ENCODE data around the gene F2RL3. TPM values are rescaled to one million over a fixed set of nuclear protein-coding genes. Genes with fewer than 3 reads are reported as not detected.

Gene F2RL3
- 1 to 10 TPM in 5 of 10 donors, under 1 TPM in 5; 0.13 to 8.3 (median 1.1) TPM for total RNA-seq
- 1 to 10 TPM; 2.5 to 3.4 TPM for polyA plus RNA-seq
- long read RNA-seq, donor 1, partial matches to known transcripts, result 0 of 4 reads
- long read RNA-seq, donor 1, other reads (novel, unspliced or antisense), result 1 of 4 reads
- long read RNA-seq, donor 2, partial matches to known transcripts, result 0 of 1 reads
- long read RNA-seq, donor 2, other reads (novel, unspliced or antisense), result 1 of 1 reads
- long read RNA-seq, donor 3, transcript F2RL3-201 (2 exons, 3,473 nt), result major isoform, 10 of 12 reads
- long read RNA-seq, donor 3, partial matches to known transcripts, result 0 of 12 reads
- long read RNA-seq, donor 3, other reads (novel, unspliced or antisense), result 2 of 12 reads

DNA sequence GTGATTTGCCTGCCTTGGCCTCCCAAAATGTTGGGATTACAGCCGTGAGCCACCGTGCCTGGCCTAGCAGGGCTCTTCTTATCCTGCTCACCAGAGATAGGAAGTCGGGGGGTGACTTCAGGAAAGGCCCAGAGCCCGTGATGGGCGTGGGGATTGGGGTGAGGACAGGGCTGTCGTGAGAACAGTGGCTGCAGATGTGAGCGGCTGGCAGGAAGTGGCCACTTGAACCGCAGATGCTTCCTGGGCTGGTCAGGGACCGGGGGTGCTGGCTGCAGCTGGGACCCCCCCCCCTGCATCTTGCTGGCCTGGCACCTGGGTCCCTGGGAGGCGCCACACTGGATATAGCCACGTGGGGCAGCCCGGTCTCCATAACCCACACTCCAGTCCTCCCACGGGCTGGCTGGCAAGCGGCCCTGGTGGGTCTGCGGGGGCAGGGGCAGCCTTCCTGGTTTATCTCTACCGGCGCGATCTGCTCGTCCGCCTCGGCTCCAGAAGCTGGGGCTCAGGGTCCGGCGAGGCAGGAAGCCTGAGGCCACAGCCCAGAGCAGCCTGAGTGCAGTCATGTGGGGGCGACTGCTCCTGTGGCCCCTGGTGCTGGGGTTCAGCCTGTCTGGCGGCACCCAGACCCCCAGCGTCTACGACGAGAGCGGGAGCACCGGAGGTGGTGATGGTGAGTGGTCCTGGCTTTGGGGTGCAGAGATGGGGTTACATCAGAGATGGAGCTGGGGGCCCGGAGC is at the start of gene F2RL3:
F2RL3 (plus strand) TSS at position 371 of the 737 bp plus-strand sequence; CDS start at position 562, 191 bp downstream.
- H3K4me1 ChIP-seq, result peaks cover 2 to 50% (median 43%) of the 10 kb centered on the region in 9 donors
- H3K27me3 ChIP-seq, result peaks cover 0 to 28% (median 0%) of the 10 kb centered on the region in 7 donors
- WGBS, 2 donors, result 17 to 18% methylated on average over 31 of the region's 31 CpGs
- ATAC-seq (peak; percentile 9 to 71 (median 54)), DNase-seq (peak; percentile 58 to 59)
- intact Hi-C loops (cut with DNase I), result loop anchor here in 1 of 10 donors (10.0 kb wide), 1 partner anchor 114 kb away; no protein-coding TSS in a partner anchor
- no peaks in the 10 kb centered on the region for H3K36me3 ChIP-seq
- TF ChIP-seq, protein P1, sequence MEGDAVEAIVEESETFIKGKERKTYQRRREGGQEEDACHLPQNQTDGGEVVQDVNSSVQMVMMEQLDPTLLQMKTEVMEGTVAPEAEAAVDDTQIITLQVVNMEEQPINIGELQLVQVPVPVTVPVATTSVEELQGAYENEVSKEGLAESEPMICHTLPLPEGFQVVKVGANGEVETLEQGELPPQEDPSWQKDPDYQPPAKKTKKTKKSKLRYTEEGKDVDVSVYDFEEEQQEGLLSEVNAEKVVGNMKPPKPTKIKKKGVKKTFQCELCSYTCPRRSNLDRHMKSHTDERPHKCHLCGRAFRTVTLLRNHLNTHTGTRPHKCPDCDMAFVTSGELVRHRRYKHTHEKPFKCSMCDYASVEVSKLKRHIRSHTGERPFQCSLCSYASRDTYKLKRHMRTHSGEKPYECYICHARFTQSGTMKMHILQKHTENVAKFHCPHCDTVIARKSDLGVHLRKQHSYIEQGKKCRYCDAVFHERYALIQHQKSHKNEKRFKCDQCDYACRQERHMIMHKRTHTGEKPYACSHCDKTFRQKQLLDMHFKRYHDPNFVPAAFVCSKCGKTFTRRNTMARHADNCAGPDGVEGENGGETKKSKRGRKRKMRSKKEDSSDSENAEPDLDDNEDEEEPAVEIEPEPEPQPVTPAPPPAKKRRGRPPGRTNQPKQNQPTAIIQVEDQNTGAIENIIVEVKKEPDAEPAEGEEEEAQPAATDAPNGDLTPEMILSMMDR (IDR thresholded peaks at IDR 0.05), result no peak
- peaks cover 0 to under 1% (median 0%) of the 10 kb centered on the region in 11 donors for H3K9me3 ChIP-seq
- H3K27ac ChIP-seq, result peak within 1 kb of the TSS; percentile 29 to 87 (median 80)
- peak within 1 kb of the TSS; percentile 16 to 43 (median 32) for H3K4me3 ChIP-seq

DNA sequence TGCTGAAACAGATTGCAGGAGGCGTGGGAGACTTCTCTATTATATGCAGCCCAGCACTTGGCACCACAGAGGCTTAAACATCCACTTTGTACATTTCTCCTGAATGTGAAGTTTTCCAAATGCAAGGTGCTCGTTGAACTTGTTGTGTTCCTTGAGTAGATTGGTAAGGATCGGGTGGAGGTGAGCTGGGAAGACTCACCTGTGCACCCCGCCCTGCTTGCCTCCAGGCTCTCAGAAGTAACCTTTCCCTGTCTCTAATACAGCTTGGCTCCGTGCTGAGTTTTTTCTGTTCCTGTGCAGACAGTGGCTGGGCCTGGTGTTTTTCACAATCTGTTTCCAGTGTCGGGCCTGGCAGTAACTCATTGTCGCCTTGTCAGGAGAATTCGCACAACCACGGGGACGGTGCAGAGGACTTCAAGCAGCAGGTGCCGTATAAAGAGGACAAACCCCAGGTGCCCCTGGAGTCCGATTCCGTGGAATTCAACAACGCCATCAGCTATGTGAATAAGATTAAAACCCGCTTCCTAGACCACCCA is 47.3 kb upstream of the F2RL3 start:
- TF ChIP-seq, protein P1 (IDR thresholded peaks at IDR 0.05), result no peak
- WGBS, 2 donors, result 71 to 81% methylated on average over 15 of the region's 15 CpGs
- H3K36me3 ChIP-seq, result peaks cover 0 to 99% (median 40%) of the 10 kb centered on the region in 9 donors
- H3K27me3 ChIP-seq, result no peaks in the 10 kb centered on the region
- peak in 1 of 2 donors; percentile 38 for DNase-seq
- H3K4me1 ChIP-seq, result peaks cover 0 to 10% (median 0%) of the 10 kb centered on the region in 9 donors
- ATAC-seq, result peak; percentile 34 to 75 (median 52)
- H3K27ac ChIP-seq, result peak overlapping the region in 1 of 10 donors; percentile 10
- intact Hi-C loops (cut with DNase I), result no loop called here
- H3K9me3 ChIP-seq, result no peaks in the 10 kb centered on the region
- no peak overlapping the region for H3K4me3 ChIP-seq

DNA sequence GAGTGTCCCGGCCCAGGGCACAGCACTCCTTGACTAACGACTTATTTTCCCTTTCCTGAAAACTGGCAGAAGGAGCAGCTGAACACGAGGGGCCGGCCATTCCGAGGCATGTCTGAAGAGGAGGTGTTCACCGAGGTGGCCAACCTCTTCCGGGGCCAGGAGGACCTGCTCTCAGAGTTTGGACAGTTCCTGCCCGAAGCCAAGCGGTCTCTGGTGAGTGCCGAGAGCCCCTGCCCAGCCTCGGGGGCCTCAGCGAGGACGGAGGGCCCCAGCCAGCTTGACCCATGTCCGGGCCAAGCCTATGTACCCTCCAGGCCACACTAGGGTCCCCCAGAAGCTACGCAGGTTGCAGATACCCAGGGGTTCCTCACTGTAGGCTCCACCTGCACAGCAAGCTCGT is 41.9 kb upstream of the F2RL3 start:
- peaks cover 6 to 100% (median 51%) of the 10 kb centered on the region in 9 donors for H3K36me3 ChIP-seq
- peak in 2 of 8 donors; percentile 3 to 49 for ATAC-seq
- TF ChIP-seq, protein P1 (IDR thresholded peaks at IDR 0.05), result no peak
- H3K4me3 ChIP-seq, result no peak overlapping the region
- DNase-seq, result no peak
- peaks cover 0 to 9% (median 0%) of the 10 kb centered on the region in 9 donors for H3K4me1 ChIP-seq
- no peaks in the 10 kb centered on the region for H3K9me3 ChIP-seq
- intact Hi-C loops (cut with DNase I), result no loop called here
- H3K27ac ChIP-seq, result peak overlapping the region in 1 of 10 donors; percentile 31
- H3K27me3 ChIP-seq, result no peaks in the 10 kb centered on the region
- WGBS, 2 donors, result 95 to 97% methylated on average over 16 of the region's 16 CpGs

DNA sequence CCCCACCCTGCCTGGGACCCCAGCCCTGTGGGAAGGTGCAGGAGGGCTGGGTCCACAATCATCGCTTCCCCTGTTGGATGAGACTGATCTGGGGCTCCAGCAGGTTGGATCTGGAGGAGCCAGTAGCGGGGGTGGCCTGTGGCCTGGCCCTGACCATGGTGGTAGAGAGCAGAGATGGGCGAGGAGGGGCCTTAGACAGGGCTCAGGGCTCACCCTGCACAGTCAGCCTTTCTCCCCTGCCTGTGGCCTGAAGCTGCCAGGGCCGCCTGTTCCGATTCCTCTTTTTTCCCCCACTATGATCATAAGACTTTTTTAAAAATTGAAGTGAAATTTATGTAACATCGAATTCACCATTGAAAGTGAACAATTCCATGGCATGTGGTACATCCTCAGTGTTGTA is 41.4 kb upstream of the F2RL3 start:
- intact Hi-C loops (cut with DNase I), result no loop called here
- H3K27ac ChIP-seq, result peak overlapping the region in 1 of 10 donors; percentile 31
- ATAC-seq, result peak in 5 of 8 donors; percentile 24 to 77 (median 38)
- H3K4me3 ChIP-seq, result no peak overlapping the region
- DNase-seq, result no peak
- H3K9me3 ChIP-seq, result no peaks in the 10 kb centered on the region
- H3K4me1 ChIP-seq, result peaks cover 0 to 9% (median 0%) of the 10 kb centered on the region in 9 donors
- TF ChIP-seq, protein P1 (IDR thresholded peaks at IDR 0.05), result no peak
- H3K27me3 ChIP-seq, result no peaks in the 10 kb centered on the region
- peaks cover 6 to 100% (median 51%) of the 10 kb centered on the region in 9 donors for H3K36me3 ChIP-seq
- 92 to 95% methylated on average over 6 of the region's 6 CpGs for WGBS, 2 donors

Measured in heart right ventricle (tissue), 16 donors.